IMR-90 (cell line): Measurements from ENCODE around the gene CRTC1. TPM values are rescaled to one million over a fixed set of nuclear protein-coding genes. Genes with fewer than 3 reads are reported as not detected.

Experiments
- ATAC-seq: fragments of 200-7000 bp; cut with Tn5 transposase; 2 replicates; pipeline ENCODE4 v1.9.1; 2020; ENCODE audit warnings: low read depth, mild to moderate bottlenecking, moderate library complexity
- BruUV-seq: library from RNA; stranded (reverse); fragments of 400-500 nt; replicated peaks from 2 replicates; lab custom pipeline; 2021; lab: Mats Ljungman, UMichigan
- CTCF ChIA-PET: fragments of 300-600 bp; formaldehyde crosslinking; extraction: SDS; loops from one replicate; lab custom pipeline; 2021; ENCODE audit warnings: antibody characterized with exemption; lab: Yijun Ruan, JAX
- POLR2A ChIA-PET: fragments of 300-600 bp; sonication (Branson Sonifier 250); formaldehyde crosslinking; loops from one replicate; lab custom pipeline; 2022; ENCODE audit warnings: antibody characterized with exemption; ENCODE audit not compliant: unreplicated experiment; lab: Charles Lee
- DNase-seq: peaks from one replicate; pipeline ENCODE4 v3.0.0; 2013
- H2AFZ ChIP-seq: replicated peaks from 2 replicates; pipeline ENCODE3; 2013; ENCODE audit warnings: low read length, mild to moderate bottlenecking; ENCODE audit not compliant: poor library complexity
- H2AK5ac ChIP-seq: 2 replicates; pipeline ENCODE4 v1.6.1; 2013; ENCODE audit warnings: low read depth, low read length, inconsistent platforms
- H2AK9ac ChIP-seq: replicated peaks from 2 replicates; pipeline ENCODE3; 2013; ENCODE audit warnings: mild to moderate bottlenecking, low read depth, low read length, moderate library complexity; ENCODE audit not compliant: poor library complexity
- H2BK120ac ChIP-seq: 2 replicates; pipeline ENCODE4 v1.6.1; 2013; ENCODE audit warnings: low read depth, low read length, inconsistent platforms
- H2BK15ac ChIP-seq: 3 replicates; pipeline ENCODE4 v1.6.1; 2013; ENCODE audit warnings: low read depth, low read length, inconsistent platforms
- H2BK20ac ChIP-seq: 2 replicates; pipeline ENCODE4 v1.6.1; 2013; ENCODE audit warnings: low read depth, mild to moderate bottlenecking, inconsistent platforms, low read length, moderate library complexity
- H2BK5ac ChIP-seq: 2 replicates; pipeline ENCODE4 v1.6.1; 2013; ENCODE audit warnings: mild to moderate bottlenecking, low read depth, low read length, inconsistent platforms; ENCODE audit not compliant: poor library complexity, severe bottlenecking
- H3K14ac ChIP-seq: replicated peaks from 2 replicates; pipeline ENCODE4 v1.6.1; 2013; ENCODE audit warnings: low read depth, low read length, inconsistent platforms
- H3K18ac ChIP-seq: 2 replicates; pipeline ENCODE4 v1.6.1; 2013; ENCODE audit warnings: low read depth, low read length, control low read depth
- H3K23ac ChIP-seq: 2 replicates; pipeline ENCODE4 v1.6.1; 2013; ENCODE audit warnings: low read depth, low read length, inconsistent platforms
- H3K27ac ChIP-seq: 2 replicates; pipeline ENCODE4 v1.5.1; 2013; ENCODE audit warnings: mild to moderate bottlenecking, control low read depth, low read length; ENCODE audit not compliant: insufficient read depth
- H3K27me3 ChIP-seq: 2 replicates; pipeline ENCODE4 v1.6.1; 2013; ENCODE audit warnings: low read length; ENCODE audit not compliant: control insufficient read depth, insufficient read depth
- H3K36me3 ChIP-seq: 2 replicates; pipeline ENCODE4 v1.6.1; 2013; ENCODE audit warnings: low read length, mixed read lengths; ENCODE audit not compliant: control insufficient read depth, insufficient read depth
- H3K4ac ChIP-seq: 2 replicates; pipeline ENCODE4 v1.6.1; 2013; ENCODE audit warnings: low read depth, low read length, inconsistent platforms
- H3K4me1 ChIP-seq: 2 replicates; pipeline ENCODE4 v1.6.1; 2013; ENCODE audit warnings: low read length, mixed read lengths; ENCODE audit not compliant: control insufficient read depth, insufficient read depth
- H3K4me2 ChIP-seq: 2 replicates; pipeline ENCODE4 v1.6.1; 2013; ENCODE audit warnings: low read depth, mild to moderate bottlenecking, control low read depth, low read length, moderate library complexity
- H3K4me3 ChIP-seq: 2 replicates; pipeline ENCODE4 v1.5.1; 2013; ENCODE audit warnings: low read depth, mild to moderate bottlenecking, control low read depth, low read length, moderate library complexity; ENCODE audit not compliant: insufficient read depth
- H3K56ac ChIP-seq: 2 replicates; pipeline ENCODE4 v1.6.1; 2013; ENCODE audit warnings: low read length, inconsistent platforms; ENCODE audit not compliant: insufficient read depth; ENCODE audit errors: extremely low read depth
- H3K79me1 ChIP-seq, 2 experiments: 2 replicates each; pipeline ENCODE4 v1.6.1; 2013; ENCODE audit warnings: low read length in 2 of 2, inconsistent platforms in 1 of 2, low read depth in 1 of 2
- H3K9ac ChIP-seq: 2 replicates; pipeline ENCODE4 v1.6.1; 2013; ENCODE audit warnings: low read depth, low read length, control low read depth
- H3K9me1 ChIP-seq: 2 replicates; pipeline ENCODE4 v1.6.1; 2013; ENCODE audit warnings: low read length, inconsistent platforms; ENCODE audit not compliant: insufficient read depth
- H3K9me3 ChIP-seq: 2 replicates; pipeline ENCODE4 v1.6.1; 2013; ENCODE audit warnings: low read length; ENCODE audit not compliant: control insufficient read depth, insufficient read depth
- H4K20me1 ChIP-seq: 2 replicates; pipeline ENCODE4 v1.6.1; 2013; ENCODE audit warnings: low read length, inconsistent platforms; ENCODE audit not compliant: insufficient read depth
- H4K5ac ChIP-seq: 2 replicates; pipeline ENCODE4 v1.6.1; 2013; ENCODE audit warnings: mild to moderate bottlenecking, low read depth, low read length, control low read depth
- H4K8ac ChIP-seq, 2 experiments: 2 replicates each; pipeline ENCODE4 v1.6.1; 2013; ENCODE audit warnings: low read depth in 2 of 2, low read length in 2 of 2, control low read depth in 1 of 2, inconsistent platforms in 1 of 2
- H4K91ac ChIP-seq: 2 replicates; pipeline ENCODE4 v1.6.1; 2013; ENCODE audit warnings: low read depth, low read length, inconsistent platforms; ENCODE audit not compliant: insufficient read depth
- CTCF ChIP-seq: conservative IDR thresholded peaks from 2 replicates; pipeline ENCODE4 v1.5.1; 2012; ENCODE audit warnings: mild to moderate bottlenecking, low read depth, low read length, improper control_type of control experiment
- MAFK ChIP-seq: IDR thresholded peaks from 2 replicates; pipeline ENCODE4 v1.6.1; 2012; ENCODE audit warnings: low read depth, low read length, improper control_type of control experiment
- RAD21 ChIP-seq: IDR thresholded peaks from 2 replicates; pipeline ENCODE4 v1.6.1; 2012; ENCODE audit warnings: low read length, improper control_type of control experiment
- RFX5 ChIP-seq: IDR thresholded peaks from 2 replicates; pipeline ENCODE4 v1.8.0; 2012; ENCODE audit warnings: low read depth, mild to moderate bottlenecking, low read length, moderate library complexity
- WGBS, 2 experiments: methylation state at CpG; one replicate each; pipeline versions ENCODE4 v1.1.5 to v1.1.7; 2013; ENCODE audit warnings: missing lambda C conversion rate in 2 of 2; ENCODE audit not compliant: insufficient read length in 1 of 2; ENCODE audit errors: extremely low coverage in 2 of 2; 5-methylcytosine and 5-hydroxymethylcytosine counted together
- dilution Hi-C: fragments of 300-500 bp; cut with HindIII; formaldehyde crosslinking; loops from one replicate; pipeline ENCODE4 v1.14.3; 2018; ENCODE audit warnings: low sequenced_read_pairs; ENCODE audit not compliant: unreplicated experiment
- in situ Hi-C: fragments of 300-500 bp; cut with MboI; formaldehyde crosslinking; loops from 3 replicates; pipeline ENCODE4 v1.14.3; 2019; ENCODE audit warnings: low sequenced_read_pairs, inconsistent platforms, mixed read lengths
- intact Hi-C: fragments of 100-400 bp; cut with micrococcal nuclease; formaldehyde crosslinking; loops from 2 replicates; pipeline ENCODE4 v1.10.0; 2022
- polyA plus RNA-seq, 3 experiments: library from polyadenylated mRNA; depleted of rRNA; stranded (reverse); fragments of >200 nt; gene quantifications; 2 replicates each; pipeline ENCODE4 v1.2.3, GENCODE V29; 2012; ENCODE audit warnings: low replicate concordance in 1 of 3
- total RNA-seq: library from RNA; depleted of rRNA; stranded (reverse); fragments of >200 nt; gene quantifications from 2 replicates; pipeline ENCODE4 v1.2.3, GENCODE V29; 2012

The CRTC1 gene
- total and polyA plus RNA-seq, 2 of the 4 experiments (the other 2 are of a cell fraction), result 0.18 to 5.7 TPM

- ChIA-PET POLR2A (no interaction called here), CTCF (interaction anchor here (0.7 kb wide), 1 partner anchor 9 kb away, joined by 3 read pairs; no protein-coding TSS in a partner anchor)
- Histone ChIP-seq H3K9ac (no peak overlapping the region), H3K4me2 (no peak overlapping the region), H2BK5ac (no peak overlapping the region), H2BK120ac (no peak overlapping the region), H3K27ac (no peak overlapping the region), H3K14ac (no peak overlapping the region), H3K4me3 (no peak overlapping the region), H3K9me3 (no peaks in the 10 kb centered on the region), H3K79me1 (no peaks in the 10 kb centered on the region), H3K56ac (no peak overlapping the region), H3K4ac (no peak overlapping the region), H4K8ac (no peak overlapping the region), H3K9me1 (peaks cover 4% of the 10 kb centered on the region; the same call in 1 of the 2 replicates), H2AK9ac (no peak overlapping the region), H3K36me3 (no peaks in the 10 kb centered on the region; the same call in 1 of the 2 replicates), H2AFZ (no peak overlapping the region), H3K4me1 (peaks cover 10% of the 10 kb centered on the region), H2BK15ac (no peak overlapping the region), H3K18ac (no peak overlapping the region), H4K91ac (no peak overlapping the region), H3K27me3 (no peaks in the 10 kb centered on the region), H2BK20ac (no peak overlapping the region), H3K23ac (no peak overlapping the region), H2AK5ac (no peak overlapping the region), H4K20me1 (peaks cover 16% of the 10 kb centered on the region), H4K5ac (no peak overlapping the region)
- no peak for DNase-seq
- TF ChIP-seq CTCF (peak; percentile 22; the same call in 1 of the 2 replicates), RFX5 (no peak), MAFK (no peak), RAD21 (peak; percentile 17; the same call in 1 of the 2 replicates)
- BruUV-seq, result no TSS peak
- intact Hi-C loops (no loop called here), in situ Hi-C loops (no loop called here), dilution Hi-C loops (no loop called here)
- no peak for ATAC-seq
- 90% methylated on average over 18 of the region's 36 CpGs; no CpG with 5 or more reads in 1 of the 2 experiments for WGBS, 2 experiments
Observed at GRCh38 chr19:18771328-18772242, 88.1 kb downstream of the CRTC1 start.
